HCT116 (cell line): Measurements from ENCODE around the gene FLNB. TPM values are rescaled to one million over a fixed set of nuclear protein-coding genes. Genes with fewer than 3 reads are reported as not detected.

Experiments used
- ATAC-seq: fragments of 200-7000 bp; cut with Tn5 transposase; 2 replicates; pipeline ENCODE4 v1.9.1; 2020; ENCODE audit warnings: mild to moderate bottlenecking, moderate library complexity
- BruUV-seq: library from RNA; stranded (reverse); fragments of 400-500 nt; replicated peaks from 2 replicates; lab custom pipeline; 2021; lab: Mats Ljungman, UMichigan
- CTCF ChIA-PET: fragments of 300-600 bp; sonication (Branson Sonifier 250); formaldehyde crosslinking; loops from one replicate; lab custom pipeline; 2021; ENCODE audit warnings: antibody characterized with exemption; lab: Charles Lee
- POLR2A ChIA-PET: fragments of 300-600, 350-600 bp; sonication (Branson Sonifier 250); formaldehyde crosslinking; loops from one replicate; lab custom pipeline; 2021; ENCODE audit warnings: antibody characterized with exemption; lab: Charles Lee
- RAD21 ChIA-PET, 2 experiments: fragments of 300-600 bp; sonication (Branson Sonifier 250); formaldehyde crosslinking; loops; one replicate each; lab custom pipeline; 2023; ENCODE audit warnings: low total read pairs in 2 of 2; ENCODE audit not compliant: uncharacterized antibody in 2 of 2, unreplicated experiment in 2 of 2, low non-redundant PET in 1 of 2; lab: Charles Lee
- DNase-seq: peaks from one replicate; pipeline ENCODE4 v3.0.0-alpha.2; 2010; ENCODE audit warnings: low read depth, low spot score
- H2AFZ ChIP-seq: fragments of 200-600 bp; shearing (Covaris generic), sonication (generic); 2 replicates; pipeline ENCODE4 v1.6.1; 2017; ENCODE audit warnings: low read depth, mixed run types, mixed read lengths, antibody characterized with exemption, low read length; ENCODE audit not compliant: poor library complexity, severe bottlenecking
- H3K27ac ChIP-seq: 2 replicates; pipeline ENCODE4 v1.5.1; 2012; ENCODE audit warnings: low read depth, low read length
- H3K27me3 ChIP-seq: fragments of 200-600 bp; sonication (generic); 2 replicates; pipeline ENCODE4 v1.6.1; 2016; ENCODE audit warnings: mixed run types, low read length, mixed read lengths; ENCODE audit not compliant: insufficient read depth
- H3K36me3 ChIP-seq, 2 experiments: fragments of 200-500 bp in 1 of 2; fragments of 200-600 bp in 1 of 2; sonication (Bioruptor generic) in 1 of 2; sonication (generic) in 1 of 2; 2 replicates each; pipeline versions ENCODE4 v1.5.1 to v1.6.1; 2014 to 2016; ENCODE audit warnings: low read length in 2 of 2, inconsistent platforms in 1 of 2, mixed read lengths in 1 of 2, mixed run types in 1 of 2; ENCODE audit not compliant: insufficient read depth in 2 of 2, control insufficient read depth in 1 of 2
- H3K4me1 ChIP-seq, 2 experiments: fragments of 200-600 bp in 1 of 2; sonication (generic) in 1 of 2; 2 replicates each; pipeline versions ENCODE4 v1.5.1 to v1.6.1; 2012 to 2017; ENCODE audit warnings: low read length in 2 of 2, inconsistent platforms in 1 of 2, mild to moderate bottlenecking in 1 of 2, mixed read lengths in 1 of 2, mixed run types in 1 of 2, moderate library complexity in 1 of 2; ENCODE audit not compliant: insufficient read depth in 2 of 2, control insufficient read depth in 1 of 2
- H3K4me2 ChIP-seq: fragments of 200-600 bp; sonication (generic); 2 replicates; pipeline ENCODE4 v1.6.1; 2017; ENCODE audit warnings: mixed run types, low read length, mixed read lengths
- H3K4me3 ChIP-seq, 2 experiments: fragments of 200-600 bp in 1 of 2; sonication (generic) in 1 of 2; replicated peaks in 1 of 2; 2 replicates each; pipeline ENCODE4 v1.5.1; 2011 to 2016; ENCODE audit warnings: low read length in 2 of 2, control low read depth in 1 of 2, low read depth in 1 of 2, mild to moderate bottlenecking in 1 of 2, mixed read lengths in 1 of 2, mixed run types in 1 of 2
- H3K79me2 ChIP-seq: fragments of 200-600 bp; sonication (generic); 2 replicates; pipeline ENCODE4 v1.6.1; 2017; ENCODE audit warnings: mild to moderate bottlenecking, mixed run types, low read length, moderate library complexity, mixed read lengths; ENCODE audit not compliant: insufficient read depth
- H3K9ac ChIP-seq: fragments of 200-600 bp; sonication (generic); 2 replicates; pipeline ENCODE4 v1.6.1; 2016; ENCODE audit warnings: low read length, mixed read lengths
- H3K9me2 ChIP-seq: fragments of 200-600 bp; sonication (generic), shearing (Covaris generic); 2 replicates; pipeline ENCODE4 v1.6.1; 2017; ENCODE audit warnings: mixed run types, mild to moderate bottlenecking, moderate library complexity; ENCODE audit not compliant: insufficient read depth
- H3K9me3 ChIP-seq, 2 experiments: fragments of 200-500 bp in 1 of 2; fragments of 200-600 bp in 1 of 2; sonication (Bioruptor generic) in 1 of 2; sonication (generic) in 1 of 2; 2 replicates each; pipeline ENCODE4 v1.6.1; 2014 to 2017; ENCODE audit warnings: low read length in 2 of 2, mixed read lengths in 2 of 2, inconsistent platforms in 1 of 2, low read depth in 1 of 2, mild to moderate bottlenecking in 1 of 2, mixed run types in 1 of 2, moderate library complexity in 1 of 2; ENCODE audit not compliant: control insufficient read depth in 1 of 2, insufficient read depth in 1 of 2
- H4K20me1 ChIP-seq: fragments of 200-600 bp; sonication (generic), shearing (Covaris generic); 2 replicates; pipeline ENCODE4 v1.6.1; 2017; ENCODE audit warnings: mixed run types, mild to moderate bottlenecking, moderate library complexity; ENCODE audit not compliant: insufficient read depth
- CBX3 ChIP-seq: IDR thresholded peaks from 2 replicates; pipeline ENCODE4 v1.6.1; 2012; ENCODE audit warnings: low read depth
- CEBPB ChIP-seq: IDR thresholded peaks from 2 replicates; pipeline ENCODE4 v1.6.1; 2012; ENCODE audit warnings: low read depth
- EZH2 ChIP-seq: fragments of 200-600 bp; sonication (generic); IDR thresholded peaks from 2 replicates; pipeline ENCODE4 v1.6.1; 2017; ENCODE audit warnings: antibody characterized with exemption, mixed run types
- FOSL1 ChIP-seq: IDR thresholded peaks from 2 replicates; pipeline ENCODE4 v1.6.1; 2012; ENCODE audit warnings: low read depth
- JUND ChIP-seq: IDR thresholded peaks from 2 replicates; pipeline ENCODE4 v1.6.1; 2012
- POLR2A ChIP-seq: IDR thresholded peaks from 2 replicates; pipeline ENCODE4 v1.7.0; 2011; ENCODE audit warnings: borderline replicate concordance; ENCODE audit not compliant: insufficient read depth, insufficient read length; ENCODE audit errors: extremely low read depth
- RAD21 ChIP-seq: IDR thresholded peaks from 2 replicates; pipeline ENCODE4 v1.6.1; 2012; ENCODE audit warnings: low read depth, mild to moderate bottlenecking
- SP1 ChIP-seq: IDR thresholded peaks from 2 replicates; pipeline ENCODE4 v1.6.1; 2012; ENCODE audit warnings: low read depth
- YY1 ChIP-seq: IDR thresholded peaks from 2 replicates; pipeline ENCODE4 v1.6.1; 2011; ENCODE audit warnings: low read length, low read depth, moderate library complexity, mild to moderate bottlenecking; ENCODE audit not compliant: insufficient replicate concordance; ENCODE audit errors: extremely low read depth
- ZFX ChIP-seq: fragments of 450-650 bp; IDR thresholded peaks from 2 replicates; pipeline ENCODE4 v1.6.1; 2017
- ZNF274 ChIP-seq: fragments of 200-500 bp; sonication (Bioruptor generic); IDR thresholded peaks from 2 replicates; pipeline ENCODE4 v1.6.1; 2014; ENCODE audit warnings: mild to moderate bottlenecking, low read depth, low read length, inconsistent platforms
- intact Hi-C: fragments of 100-400 bp; cut with micrococcal nuclease; formaldehyde crosslinking; loops from 2 replicates; pipeline ENCODE4 v1.10.0; 2022
- total RNA-seq: library from RNA; stranded (reverse); gene quantifications from one replicate; pipeline ENCODE4 v1.2.1, GENCODE V29; 2021; ENCODE audit not compliant: unreplicated experiment
- TF ChIP-seq, protein P1 (sequence below), 3 experiments: fragments of 200-600 bp in 1 of 3; sonication (generic) in 1 of 3; IDR thresholded peaks in 2 of 3; conservative IDR thresholded peaks in 1 of 3; 2 replicates each; pipeline ENCODE4 v1.5.1; 2012 to 2017; ENCODE audit warnings: low read depth in 2 of 3, low read length in 2 of 3, antibody characterized with exemption in 1 of 3, borderline replicate concordance in 1 of 3, control low read depth in 1 of 3, mild to moderate bottlenecking in 1 of 3, mixed read lengths in 1 of 3, mixed run types in 1 of 3, moderate library complexity in 1 of 3; ENCODE audit not compliant: insufficient read depth in 1 of 3
- TF ChIP-seq, protein P2 (sequence below): IDR thresholded peaks from 2 replicates; pipeline ENCODE4 v1.6.1; 2011; ENCODE audit warnings: mild to moderate bottlenecking, low read length, moderate library complexity; ENCODE audit not compliant: insufficient replicate concordance; ENCODE audit errors: extremely low read depth
- TF ChIP-seq, protein P3 (sequence below): IDR thresholded peaks from 2 replicates; pipeline ENCODE4 v1.6.1; 2012

The FLNB gene
- total RNA-seq, 1 experiment from 2014 or later: 116 TPM

DNA sequence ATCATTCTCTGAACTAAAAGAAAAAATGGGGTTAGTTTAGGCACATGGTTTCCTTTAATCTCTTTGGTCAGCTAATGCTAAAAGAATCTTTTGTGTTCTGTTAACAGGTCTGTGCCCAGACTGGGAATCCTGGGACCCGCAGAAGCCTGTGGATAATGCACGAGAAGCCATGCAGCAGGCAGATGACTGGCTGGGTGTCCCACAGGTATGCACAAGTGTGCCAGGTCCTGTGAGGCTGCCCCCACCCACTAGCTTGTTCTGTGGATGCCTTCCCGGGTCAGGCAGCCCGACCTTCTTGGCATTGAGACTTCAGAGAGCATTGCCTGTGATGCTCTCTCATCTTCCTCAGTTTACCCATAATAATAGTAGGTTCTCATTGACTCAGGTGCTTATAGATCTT lies 70.4 kb downstream of the FLNB start:
- peaks cover 16% of the 10 kb centered on the region; the same call in 1 of the 2 replicates for H3K79me2 ChIP-seq
- CTCF ChIA-PET: no interaction called here

DNA sequence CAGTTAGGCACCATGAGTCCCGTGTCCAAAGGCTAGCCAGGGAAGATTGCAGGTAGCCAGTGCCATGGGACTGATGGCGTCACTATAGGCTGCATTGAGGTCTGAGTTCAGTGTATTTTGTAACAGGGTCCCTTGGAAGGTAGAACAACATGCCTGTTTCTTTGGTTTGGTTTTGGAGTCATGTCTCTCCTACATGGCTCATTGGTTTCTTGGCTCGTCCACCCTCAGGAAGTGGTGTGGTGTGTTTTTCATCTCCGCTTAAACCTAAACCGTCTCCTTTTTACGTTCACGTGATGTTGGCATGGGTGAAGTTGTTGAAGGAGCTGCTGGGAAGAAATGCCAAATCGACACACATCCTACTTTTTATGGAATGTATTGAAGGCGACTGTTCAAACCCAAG lies 71.6 kb downstream of the FLNB start:
- Histone ChIP-seq H4K20me1 (no peaks in the 10 kb centered on the region), H3K79me2 (peaks cover 10% of the 10 kb centered on the region; the same call in 1 of the 2 replicates), H3K9me2 (no peaks in the 10 kb centered on the region)
- TF ChIP-seq CEBPB: no peak
- no peak for TF ChIP-seq EZH2
- TF ChIP-seq SP1: no peak
- TF ChIP-seq POLR2A: no peak
- TF ChIP-seq, protein P1, sequence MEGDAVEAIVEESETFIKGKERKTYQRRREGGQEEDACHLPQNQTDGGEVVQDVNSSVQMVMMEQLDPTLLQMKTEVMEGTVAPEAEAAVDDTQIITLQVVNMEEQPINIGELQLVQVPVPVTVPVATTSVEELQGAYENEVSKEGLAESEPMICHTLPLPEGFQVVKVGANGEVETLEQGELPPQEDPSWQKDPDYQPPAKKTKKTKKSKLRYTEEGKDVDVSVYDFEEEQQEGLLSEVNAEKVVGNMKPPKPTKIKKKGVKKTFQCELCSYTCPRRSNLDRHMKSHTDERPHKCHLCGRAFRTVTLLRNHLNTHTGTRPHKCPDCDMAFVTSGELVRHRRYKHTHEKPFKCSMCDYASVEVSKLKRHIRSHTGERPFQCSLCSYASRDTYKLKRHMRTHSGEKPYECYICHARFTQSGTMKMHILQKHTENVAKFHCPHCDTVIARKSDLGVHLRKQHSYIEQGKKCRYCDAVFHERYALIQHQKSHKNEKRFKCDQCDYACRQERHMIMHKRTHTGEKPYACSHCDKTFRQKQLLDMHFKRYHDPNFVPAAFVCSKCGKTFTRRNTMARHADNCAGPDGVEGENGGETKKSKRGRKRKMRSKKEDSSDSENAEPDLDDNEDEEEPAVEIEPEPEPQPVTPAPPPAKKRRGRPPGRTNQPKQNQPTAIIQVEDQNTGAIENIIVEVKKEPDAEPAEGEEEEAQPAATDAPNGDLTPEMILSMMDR (IDR thresholded peaks at IDR 0.05 in 2 of 3, conservative IDR thresholded peaks at IDR 0.05 in 1 of 3; ENCODE audit: borderline replicate concordance in 1 of 3, insufficient read depth in 1 of 3, low read depth in 2 of 3, low read length in 2 of 3): no peak
- TF ChIP-seq, protein P2, sequence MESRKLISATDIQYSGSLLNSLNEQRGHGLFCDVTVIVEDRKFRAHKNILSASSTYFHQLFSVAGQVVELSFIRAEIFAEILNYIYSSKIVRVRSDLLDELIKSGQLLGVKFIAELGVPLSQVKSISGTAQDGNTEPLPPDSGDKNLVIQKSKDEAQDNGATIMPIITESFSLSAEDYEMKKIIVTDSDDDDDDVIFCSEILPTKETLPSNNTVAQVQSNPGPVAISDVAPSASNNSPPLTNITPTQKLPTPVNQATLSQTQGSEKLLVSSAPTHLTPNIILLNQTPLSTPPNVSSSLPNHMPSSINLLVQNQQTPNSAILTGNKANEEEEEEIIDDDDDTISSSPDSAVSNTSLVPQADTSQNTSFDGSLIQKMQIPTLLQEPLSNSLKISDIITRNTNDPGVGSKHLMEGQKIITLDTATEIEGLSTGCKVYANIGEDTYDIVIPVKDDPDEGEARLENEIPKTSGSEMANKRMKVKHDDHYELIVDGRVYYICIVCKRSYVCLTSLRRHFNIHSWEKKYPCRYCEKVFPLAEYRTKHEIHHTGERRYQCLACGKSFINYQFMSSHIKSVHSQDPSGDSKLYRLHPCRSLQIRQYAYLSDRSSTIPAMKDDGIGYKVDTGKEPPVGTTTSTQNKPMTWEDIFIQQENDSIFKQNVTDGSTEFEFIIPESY: no peak
- no peak for TF ChIP-seq ZNF274
- TF ChIP-seq RAD21: no peak

More for the DNA sequence above, 70.4 kb downstream of the FLNB start:
- Histone ChIP-seq H3K27ac (no peak overlapping the region), H3K4me1 (peaks cover 0 to 2% of the 10 kb centered on the region in 2 experiments; a peak in 1 of 4 replicates), H3K27me3 (no peaks in the 10 kb centered on the region), H3K9me3 (no peaks in the 10 kb centered on the region), H3K36me3 (peaks cover 17 to 18% of the 10 kb centered on the region in 2 experiments; a peak in 3 of 4 replicates), H3K9ac (no peak overlapping the region), H3K4me2 (no peak overlapping the region), H3K9me2 (no peaks in the 10 kb centered on the region), H4K20me1 (no peaks in the 10 kb centered on the region), H2AFZ (no peak overlapping the region), H3K4me3 (no peak overlapping the region)
- intact Hi-C loops: no loop called here
- DNase-seq: no peak
- no TSS peak for BruUV-seq
- no peak for ATAC-seq
- ChIA-PET RAD21 (no interaction called here), POLR2A (no interaction called here)
- TF ChIP-seq, protein P1 (IDR thresholded peaks at IDR 0.05 in 2 of 3, conservative IDR thresholded peaks at IDR 0.05 in 1 of 3; ENCODE audit: borderline replicate concordance in 1 of 3, insufficient read depth in 1 of 3, low read depth in 2 of 3, low read length in 2 of 3): no peak
- TF ChIP-seq YY1 (no peak), FOSL1 (no peak), ZFX (no peak), JUND (no peak), SP1 (no peak), CBX3 (no peak), ZNF274 (no peak)
- TF ChIP-seq, protein P3, sequence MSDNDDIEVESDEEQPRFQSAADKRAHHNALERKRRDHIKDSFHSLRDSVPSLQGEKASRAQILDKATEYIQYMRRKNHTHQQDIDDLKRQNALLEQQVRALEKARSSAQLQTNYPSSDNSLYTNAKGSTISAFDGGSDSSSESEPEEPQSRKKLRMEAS: no peak

More for the DNA sequence above, 71.6 kb downstream of the FLNB start:
- ChIA-PET POLR2A (no interaction called here), RAD21 (no interaction called here), CTCF (no interaction called here)
- ATAC-seq (no peak), DNase-seq (no peak)
- Histone ChIP-seq H3K4me2 (no peak overlapping the region), H3K36me3 (peaks cover 17 to 18% of the 10 kb centered on the region in 2 experiments; a peak in 3 of 4 replicates), H3K4me3 (no peak overlapping the region), H3K27ac (no peak overlapping the region), H3K27me3 (no peaks in the 10 kb centered on the region), H3K9ac (no peak overlapping the region), H3K4me1 (no peaks in the 10 kb centered on the region), H3K9me3 (no peaks in the 10 kb centered on the region), H2AFZ (no peak overlapping the region)
- intact Hi-C loops: no loop called here
- BruUV-seq: no TSS peak
